Measurements from ENCODE around the gene LGALS3BP. TPM values are rescaled to one million over a fixed set of nuclear protein-coding genes. Genes with fewer than 3 reads are reported as not detected.

The LGALS3BP gene
- total RNA-seq, 1 experiment from 2014 or later = 747 TPM

- no TSS peak for BruUV-seq (replicated peaks)
- intact Hi-C loops (cut with micrococcal nuclease; ENCODE audit: unreplicated experiment) = no loop called here
- CTCF ChIA-PET = no interaction called here
- no peak for TF ChIP-seq CTCF (IDR thresholded peaks at IDR 0.05; ENCODE audit: unreplicated experiment)
- Mint-ChIP-seq H3K27ac (ENCODE audit: unreplicated experiment) (no peak overlapping the region), H3K27me3 (ENCODE audit: unreplicated experiment) (no peaks in the 10 kb centered on the region), H3K4me3 (ENCODE audit: low read depth, unreplicated experiment) (no peak overlapping the region), H3K36me3 (ENCODE audit: insufficient read depth, unreplicated experiment) (no peaks in the 10 kb centered on the region), H3K9me3 (ENCODE audit: low read depth, unreplicated experiment) (no peaks in the 10 kb centered on the region), H3K4me1 (ENCODE audit: low read depth, unreplicated experiment) (peaks cover 19% of the 10 kb centered on the region)
- DNase-seq = no peak
Observed at GRCh38 chr17:78944026-78944425, 35.7 kb downstream of the LGALS3BP start.

DNA sequence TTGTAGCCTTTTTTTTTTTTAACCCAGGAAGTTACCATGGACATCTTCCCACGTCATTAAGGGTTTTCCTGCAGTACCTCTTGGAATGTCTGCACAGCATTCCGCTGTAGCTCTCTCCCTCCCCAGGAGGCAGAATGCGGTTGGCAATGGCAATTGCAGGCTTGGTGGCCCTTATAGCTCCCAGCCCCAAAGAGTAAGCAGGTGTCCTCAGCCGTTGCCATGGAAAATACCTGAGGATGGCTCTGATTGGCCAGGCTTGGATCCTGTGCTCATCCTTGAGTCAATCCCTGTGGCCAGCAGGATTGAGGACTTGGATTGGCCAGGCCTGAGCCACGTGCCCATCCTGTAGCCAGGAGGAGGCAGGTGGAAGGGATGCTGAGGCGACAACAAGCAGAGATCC, 39.0 kb downstream of the LGALS3BP start:
- no peak for DNase-seq
- Mint-ChIP-seq H3K9me3 (ENCODE audit: low read depth, unreplicated experiment) (no peaks in the 10 kb centered on the region), H3K4me1 (ENCODE audit: low read depth, unreplicated experiment) (peaks cover 2% of the 10 kb centered on the region), H3K27me3 (ENCODE audit: unreplicated experiment) (no peaks in the 10 kb centered on the region), H3K27ac (ENCODE audit: unreplicated experiment) (no peak overlapping the region), H3K4me3 (ENCODE audit: low read depth, unreplicated experiment) (no peak overlapping the region), H3K36me3 (ENCODE audit: insufficient read depth, unreplicated experiment) (peaks cover under 1% of the 10 kb centered on the region)
- intact Hi-C loops (cut with micrococcal nuclease; ENCODE audit: unreplicated experiment) = no loop called here
- CTCF ChIA-PET = no interaction called here
- TF ChIP-seq CTCF (IDR thresholded peaks at IDR 0.05; ENCODE audit: unreplicated experiment) = no peak
- no TSS peak for BruUV-seq (replicated peaks)

DNA sequence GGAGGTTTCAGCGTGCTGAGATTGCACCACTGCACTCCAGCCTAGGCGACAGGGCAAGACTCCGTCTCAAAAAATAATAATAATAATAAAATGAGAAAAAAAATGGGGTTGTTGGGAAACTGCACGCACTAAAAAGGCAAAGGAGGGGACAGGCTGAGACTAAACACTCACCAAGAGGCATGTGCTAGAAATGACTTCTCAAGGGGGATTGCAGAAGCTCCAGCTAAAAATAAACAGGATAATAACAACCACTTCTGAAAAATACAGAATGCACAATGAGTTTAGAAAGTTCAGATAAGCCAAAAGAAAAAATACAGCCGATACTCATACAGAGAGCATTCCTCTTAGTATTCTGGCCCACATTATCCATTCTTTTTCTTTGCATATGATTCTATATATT, 39.5 kb downstream of the LGALS3BP start:
- intact Hi-C loops (cut with micrococcal nuclease; ENCODE audit: unreplicated experiment) = no loop called here
- peaks cover 7% of the 10 kb centered on the region for H3K4me1 Mint-ChIP-seq (ENCODE audit: low read depth, unreplicated experiment)
- BruUV-seq (replicated peaks) = no TSS peak
- no peaks in the 10 kb centered on the region for H3K27me3 Mint-ChIP-seq (ENCODE audit: unreplicated experiment)
- CTCF ChIA-PET = no interaction called here
- no peak overlapping the region for H3K27ac Mint-ChIP-seq (ENCODE audit: unreplicated experiment)
- no peak for DNase-seq
- H3K4me3 Mint-ChIP-seq (ENCODE audit: low read depth, unreplicated experiment) = no peak overlapping the region
- no peak for TF ChIP-seq CTCF (IDR thresholded peaks at IDR 0.05; ENCODE audit: unreplicated experiment)
- no peaks in the 10 kb centered on the region for H3K9me3 Mint-ChIP-seq (ENCODE audit: low read depth, unreplicated experiment)
- H3K36me3 Mint-ChIP-seq (ENCODE audit: insufficient read depth, unreplicated experiment) = peaks cover 5% of the 10 kb centered on the region

DNA sequence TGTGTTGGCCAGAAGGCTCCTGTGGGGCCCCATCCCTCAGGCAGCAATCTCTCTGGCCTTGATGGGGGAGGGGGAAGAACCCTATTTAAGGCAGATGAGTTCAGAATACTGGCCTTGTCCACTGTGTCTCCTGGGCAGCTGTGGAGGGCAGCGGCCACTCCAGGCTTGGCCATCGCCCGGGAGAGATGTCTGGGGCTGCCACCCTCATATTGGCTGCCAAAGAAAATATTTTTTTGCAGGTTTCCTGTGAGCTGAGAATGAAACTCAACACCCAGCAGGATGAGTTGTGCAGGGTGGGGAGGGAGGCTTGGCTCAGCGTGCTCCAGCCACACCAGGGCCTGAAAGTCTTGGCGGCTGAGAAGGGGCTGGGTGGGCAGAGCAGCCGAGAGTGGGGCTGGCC, 40.1 kb downstream of the LGALS3BP start:
- Mint-ChIP-seq H3K4me1 (ENCODE audit: low read depth, unreplicated experiment) (peaks cover 13% of the 10 kb centered on the region), H3K4me3 (ENCODE audit: low read depth, unreplicated experiment) (no peak overlapping the region), H3K27ac (ENCODE audit: unreplicated experiment) (no peak overlapping the region), H3K9me3 (ENCODE audit: low read depth, unreplicated experiment) (no peaks in the 10 kb centered on the region), H3K36me3 (ENCODE audit: insufficient read depth, unreplicated experiment) (peaks cover 7% of the 10 kb centered on the region), H3K27me3 (ENCODE audit: unreplicated experiment) (no peaks in the 10 kb centered on the region)
- CTCF ChIA-PET = no interaction called here
- no peak for DNase-seq
- no peak for TF ChIP-seq CTCF (IDR thresholded peaks at IDR 0.05; ENCODE audit: unreplicated experiment)
- intact Hi-C loops (cut with micrococcal nuclease; ENCODE audit: unreplicated experiment) = no loop called here
- BruUV-seq (replicated peaks) = no TSS peak
